ENCODE measurements around the gene PDZD8.

DNA sequence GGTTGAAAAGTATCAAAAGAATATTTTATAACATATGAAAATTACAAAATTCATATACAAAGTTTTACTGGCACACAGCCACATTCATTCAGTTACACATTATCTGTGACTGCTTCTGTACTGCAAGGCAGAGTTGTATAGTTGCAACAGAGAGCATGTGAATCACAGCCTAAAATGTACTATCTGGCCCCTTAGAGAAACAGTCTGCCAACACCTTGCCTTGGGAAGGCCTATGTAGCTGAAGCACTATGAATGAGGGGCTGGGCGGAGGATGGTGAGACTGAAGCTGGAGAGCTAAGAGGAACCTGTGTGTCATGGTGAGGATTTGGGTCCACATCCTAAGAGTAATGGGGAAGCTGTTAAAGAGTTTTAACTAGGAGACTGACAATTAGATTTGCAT is 35.7 kb downstream of the PDZD8 start:
- TF ChIP-seq, protein P1, sequence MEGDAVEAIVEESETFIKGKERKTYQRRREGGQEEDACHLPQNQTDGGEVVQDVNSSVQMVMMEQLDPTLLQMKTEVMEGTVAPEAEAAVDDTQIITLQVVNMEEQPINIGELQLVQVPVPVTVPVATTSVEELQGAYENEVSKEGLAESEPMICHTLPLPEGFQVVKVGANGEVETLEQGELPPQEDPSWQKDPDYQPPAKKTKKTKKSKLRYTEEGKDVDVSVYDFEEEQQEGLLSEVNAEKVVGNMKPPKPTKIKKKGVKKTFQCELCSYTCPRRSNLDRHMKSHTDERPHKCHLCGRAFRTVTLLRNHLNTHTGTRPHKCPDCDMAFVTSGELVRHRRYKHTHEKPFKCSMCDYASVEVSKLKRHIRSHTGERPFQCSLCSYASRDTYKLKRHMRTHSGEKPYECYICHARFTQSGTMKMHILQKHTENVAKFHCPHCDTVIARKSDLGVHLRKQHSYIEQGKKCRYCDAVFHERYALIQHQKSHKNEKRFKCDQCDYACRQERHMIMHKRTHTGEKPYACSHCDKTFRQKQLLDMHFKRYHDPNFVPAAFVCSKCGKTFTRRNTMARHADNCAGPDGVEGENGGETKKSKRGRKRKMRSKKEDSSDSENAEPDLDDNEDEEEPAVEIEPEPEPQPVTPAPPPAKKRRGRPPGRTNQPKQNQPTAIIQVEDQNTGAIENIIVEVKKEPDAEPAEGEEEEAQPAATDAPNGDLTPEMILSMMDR (IDR thresholded peaks at IDR 0.05; ENCODE audit: extremely low read depth in 1 of 2, insufficient read depth in 1 of 2, low read depth in 1 of 2, low read length in 2 of 2), result no peak
- no peak for TF ChIP-seq EZH2 (IDR thresholded peaks at IDR 0.05; ENCODE audit: borderline replicate concordance, low read depth, low read length, severe bottlenecking)
- no peak for TF ChIP-seq FOS (IDR thresholded peaks at IDR 0.05; ENCODE audit: borderline replicate concordance, insufficient read depth, low read length)
- TF ChIP-seq, protein P2, sequence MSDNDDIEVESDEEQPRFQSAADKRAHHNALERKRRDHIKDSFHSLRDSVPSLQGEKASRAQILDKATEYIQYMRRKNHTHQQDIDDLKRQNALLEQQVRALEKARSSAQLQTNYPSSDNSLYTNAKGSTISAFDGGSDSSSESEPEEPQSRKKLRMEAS (IDR thresholded peaks at IDR 0.05; ENCODE audit: insufficient read depth, insufficient read length), result no peak
- TF ChIP-seq MYC (IDR thresholded peaks at IDR 0.05; ENCODE audit: low read depth, low read length), result no peak
